K562 (cell line): ENCODE results near the gene PTTG2. TPM values are rescaled to one million over a fixed set of nuclear protein-coding genes. Genes with fewer than 3 reads are reported as not detected.

Experiments
- ATAC-seq: fragments of 200-7000 bp; cut with Tn5 transposase; 3 replicates; pipeline ENCODE4 v1.9.1; 2020; ENCODE audit warnings: moderate library complexity
- BruUV-seq: library from RNA; stranded (reverse); fragments of 400-500 nt; replicated peaks from 2 replicates; lab custom pipeline; 2021; lab: Mats Ljungman, UMichigan
- CTCF ChIA-PET: fragments of 300-600 bp; formaldehyde crosslinking; extraction: SDS; loops from one replicate; lab custom pipeline; 2021; ENCODE audit warnings: low intra/inter-chr PET ratio; lab: Yijun Ruan, JAX
- POLR2A ChIA-PET: fragments of 300-600, 350-650 bp; sonication (Branson Sonifier 250); formaldehyde crosslinking; extraction: SDS; loops from one replicate; lab custom pipeline; 2021; ENCODE audit warnings: antibody characterized with exemption, inconsistent platforms; lab: Yijun Ruan, JAX
- DNase-seq, 4 experiments: peaks; one replicate each; pipeline versions ENCODE4 v3.0.0 to v3.0.0-alpha.2; 2011 to 2018; ENCODE audit warnings: low spot score in 3 of 4, mixed read lengths in 3 of 4; ENCODE audit errors: extremely low read depth in 1 of 4
- FAIRE-seq: peaks from 2 replicates; lab custom pipeline; 2011; peaks lifted over from hg19 to GRCh38; lab: Jason Lieb, UNC
- H2AFZ ChIP-seq: 2 replicates; pipeline ENCODE4 v1.6.0; 2011; ENCODE audit warnings: low read depth, low read length, control low read depth, inconsistent platforms
- H3K27ac ChIP-seq: fragments of 200-600 bp; 3 replicates; pipeline ENCODE4 v1.8.0; 2011; ENCODE audit warnings: low read depth, mild to moderate bottlenecking, control low read depth, inconsistent platforms, low read length, moderate library complexity, mixed read lengths; ENCODE audit errors: extremely low read depth
- H3K27me3 ChIP-seq, 2 experiments: fragments of 300-600 bp in 1 of 2; 2 replicates in 1 of 2; 3 replicates in 1 of 2; pipeline versions ENCODE4 v1.6.0 to v1.8.0; 2011; ENCODE audit warnings: inconsistent platforms in 2 of 2, low read length in 2 of 2, mild to moderate bottlenecking in 1 of 2, mixed read lengths in 1 of 2, moderate library complexity in 1 of 2; ENCODE audit not compliant: control insufficient read depth in 2 of 2, insufficient read depth in 2 of 2
- H3K36me3 ChIP-seq: fragments of 300-600 bp; 3 replicates; pipeline ENCODE4 v1.8.0; 2011; ENCODE audit warnings: mild to moderate bottlenecking, low read length, inconsistent platforms; ENCODE audit not compliant: control insufficient read depth, insufficient read depth
- H3K4me1 ChIP-seq, 2 experiments: fragments of 200-600 bp in 1 of 2; replicated peaks in 1 of 2; 2 replicates in 1 of 2; 3 replicates in 1 of 2; pipeline versions ENCODE4 v1.5.1 to v1.8.0; 2011; ENCODE audit warnings: inconsistent platforms in 2 of 2, low read length in 2 of 2, mild to moderate bottlenecking in 1 of 2, mixed read lengths in 1 of 2, moderate library complexity in 1 of 2; ENCODE audit not compliant: control insufficient read depth in 2 of 2, insufficient read depth in 2 of 2
- H3K4me2 ChIP-seq: 2 replicates; pipeline ENCODE4 v1.6.1; 2011; ENCODE audit warnings: low read length, control low read depth, inconsistent platforms, mixed read lengths; ENCODE audit not compliant: insufficient read depth
- H3K4me3 ChIP-seq: fragments of 200-600 bp; sonication (generic), shearing (Covaris generic); 2 replicates; pipeline ENCODE4 v1.5.1; 2016; ENCODE audit warnings: control low read depth, inconsistent platforms
- H3K79me2 ChIP-seq: fragments of 200-600 bp; 3 replicates; pipeline ENCODE4 v1.8.0; 2011; ENCODE audit warnings: low read length, inconsistent platforms; ENCODE audit not compliant: control insufficient read depth, insufficient read depth
- H3K9ac ChIP-seq, 2 experiments: 2 replicates each; pipeline versions ENCODE4 v1.6.0 to v1.6.1; 2011; ENCODE audit warnings: low read depth in 2 of 2, low read length in 2 of 2, control low read depth in 1 of 2, inconsistent platforms in 1 of 2, mild to moderate bottlenecking in 1 of 2, mixed read lengths in 1 of 2; ENCODE audit not compliant: insufficient read depth in 1 of 2
- H3K9me1 ChIP-seq: one replicate; pipeline ENCODE4 v1.6.0; 2011; ENCODE audit warnings: inconsistent platforms, mild to moderate bottlenecking, low read length, moderate library complexity; ENCODE audit not compliant: control insufficient read depth, insufficient read depth
- H3K9me3 ChIP-seq: replicated peaks from 2 replicates; pipeline ENCODE4 v1.5.1; 2011; ENCODE audit warnings: low read depth, low read length, inconsistent platforms; ENCODE audit not compliant: control insufficient read depth, insufficient read depth
- H4K20me1 ChIP-seq: replicated peaks from 2 replicates; pipeline ENCODE4 v1.6.1; 2011; ENCODE audit warnings: low read length, inconsistent platforms, mixed read lengths; ENCODE audit not compliant: control insufficient read depth, insufficient read depth
- CREB1 ChIP-seq, 2 experiments: sonication (generic) in 1 of 2; formaldehyde crosslinking in 1 of 2; IDR thresholded peaks; 2 replicates each; pipeline versions ENCODE4 v1.6.1 to v1.8.0; 2012 to 2022; ENCODE audit warnings: inconsistent platforms in 1 of 2, mild to moderate bottlenecking in 1 of 2, missing genetic modification reagents in 1 of 2, moderate library complexity in 1 of 2
- ZFP1 ChIP-seq: fragments of 450-650 bp; formaldehyde crosslinking; IDR thresholded peaks from 2 replicates; pipeline ENCODE4 v1.4.0; 2020; ENCODE audit warnings: mild to moderate bottlenecking, mixed read lengths
- ZNF76 ChIP-seq: fragments of 250-450 bp; sonication (Bioruptor Pico); IDR thresholded peaks from 2 replicates; pipeline ENCODE4 v1.4.0; 2020; ENCODE audit warnings: mild to moderate bottlenecking, moderate library complexity, borderline replicate concordance
- WGBS: fragments of 100-300 bp; shearing (Covaris generic); methylation state at CpG from one replicate; pipeline ENCODE4 v1.1.6; 2016; ENCODE audit warnings: low coverage, mixed read lengths; ENCODE audit not compliant: insufficient coverage; ENCODE audit errors: missing lambda C conversion rate; 5-methylcytosine and 5-hydroxymethylcytosine counted together
- in situ Hi-C: fragments of 300-500 bp; cut with MboI; formaldehyde crosslinking; loops from 4 replicates; pipeline ENCODE4 v1.15.0; 2018; ENCODE audit warnings: inconsistent platforms, mixed read lengths
- intact Hi-C: fragments of 100-400 bp; cut with micrococcal nuclease; formaldehyde crosslinking; loops from 2 replicates; pipeline ENCODE4 v1.14.2; 2022
- polyA plus RNA-seq, 8 experiments: library from polyadenylated mRNA; depleted of rRNA in 4 of 8; stranded (reverse) in 5 of 8; unstranded in 3 of 8; fragments of >200 nt; fragmentation: Nextera tagmentation in 2 of 8; fragmentation: Illumina TruSeq in 1 of 8; extraction: Ambion mirVana in 2 of 8; extraction: Trizol in 1 of 8; gene quantifications; 2 replicates each; pipeline versions ENCODE4 v1.2.1 to v1.2.3, GENCODE V29; 2011 to 2014; ENCODE audit warnings: inconsistent platforms in 1 of 8, missing spikeins in 1 of 8
- total RNA-seq, 7 experiments: library from RNA; depleted of rRNA in 6 of 7; stranded (reverse); fragments of >200 nt in 6 of 7; fragmentation: Illumina TruSeq in 2 of 7; extraction: Trizol in 2 of 7; gene quantifications; 2 replicates each; pipeline versions ENCODE4 v1.2.1 to v1.2.3, GENCODE V29; 2011 to 2021; ENCODE audit warnings: low replicate concordance in 1 of 7
- TF ChIP-seq, protein P1 (sequence below): fragments of 450-650 bp; formaldehyde crosslinking; IDR thresholded peaks from 2 replicates; pipeline ENCODE4 v1.4.0; 2020; ENCODE audit warnings: mild to moderate bottlenecking, moderate library complexity
- TF ChIP-seq, protein P2 (sequence below), 2 experiments: fragments of 450-650 bp; IDR thresholded peaks; 2 replicates each; pipeline ENCODE4 v1.6.1; 2016; ENCODE audit warnings: mild to moderate bottlenecking in 2 of 2, borderline replicate concordance in 1 of 2, low read depth in 1 of 2, moderate library complexity in 1 of 2

The PTTG2 gene
- total and polyA plus RNA-seq, 9 of the 15 experiments (the other 6 are each of a cell fraction or from before 2014, with no cell fraction given), result not detected

DNA sequence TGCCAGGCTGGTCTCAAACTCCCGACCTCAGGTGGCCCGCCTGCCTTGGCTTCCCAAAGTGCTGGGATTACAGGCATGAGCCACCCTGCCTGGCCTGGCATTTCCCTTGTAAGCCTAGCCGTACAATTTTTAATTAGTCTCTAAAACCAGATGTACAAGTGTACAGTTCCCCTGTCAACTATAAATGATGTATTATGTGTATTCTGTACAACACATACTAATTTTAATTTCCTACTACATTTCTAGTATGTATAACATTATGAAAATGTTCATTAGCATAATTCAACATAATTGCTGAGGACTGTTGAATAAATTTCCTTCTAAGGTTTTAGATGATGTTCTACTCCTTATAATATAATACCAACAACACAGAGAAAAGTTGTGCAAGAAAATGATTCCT lies 41.5 kb upstream of the PTTG2 start:
- H3K79me2 ChIP-seq, result no peaks in the 10 kb centered on the region
- in situ Hi-C loops, result no loop called here
- TF ChIP-seq ZFP1, result no peak
- intact Hi-C loops, result no loop called here
- ChIA-PET POLR2A (no interaction called here), CTCF (no interaction called here)
- FAIRE-seq (no peak), DNase-seq (no peak), ATAC-seq (no peak)
- H2AFZ ChIP-seq, result no peak overlapping the region
- H3K27me3 ChIP-seq, result peaks cover 12 to 21% of the 10 kb centered on the region in 2 experiments
- BruUV-seq, result no TSS peak
- H4K20me1 ChIP-seq, result no peaks in the 10 kb centered on the region
- no peaks in the 10 kb centered on the region for H3K36me3 ChIP-seq
- no peak overlapping the region for H3K9ac ChIP-seq
- H3K4me2 ChIP-seq, result no peak overlapping the region
- H3K9me1 ChIP-seq, result no peaks in the 10 kb centered on the region
- H3K27ac ChIP-seq, result no peak overlapping the region
- 0% methylated on average over 3 of the region's 3 CpGs for WGBS
- no peaks in the 10 kb centered on the region for H3K9me3 ChIP-seq
- no peaks in the 10 kb centered on the region for H3K4me1 ChIP-seq
- H3K4me3 ChIP-seq, result no peak overlapping the region

DNA sequence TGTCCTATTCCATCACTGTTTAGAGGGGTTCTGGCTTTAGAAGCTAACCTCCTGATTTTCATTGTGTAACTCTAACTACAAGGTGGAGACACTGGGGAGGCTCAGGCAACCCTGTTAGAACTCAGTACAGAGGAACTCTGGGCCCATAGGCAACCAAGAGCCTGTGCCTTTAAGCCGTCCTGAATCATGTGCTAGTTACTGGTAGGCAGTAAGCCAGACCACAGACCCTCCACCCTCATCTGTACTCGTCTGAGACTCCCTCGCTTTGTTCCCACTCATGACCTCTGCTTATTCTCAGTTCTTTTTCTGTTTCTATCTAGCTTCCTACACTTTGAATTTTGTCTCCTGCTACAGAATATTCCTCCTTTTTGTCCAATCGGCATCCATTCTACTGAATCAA lies 37.9 kb upstream of the PTTG2 start:
- ATAC-seq, result no peak
- TF ChIP-seq ZNF76, result no peak
- TF ChIP-seq, protein P1, sequence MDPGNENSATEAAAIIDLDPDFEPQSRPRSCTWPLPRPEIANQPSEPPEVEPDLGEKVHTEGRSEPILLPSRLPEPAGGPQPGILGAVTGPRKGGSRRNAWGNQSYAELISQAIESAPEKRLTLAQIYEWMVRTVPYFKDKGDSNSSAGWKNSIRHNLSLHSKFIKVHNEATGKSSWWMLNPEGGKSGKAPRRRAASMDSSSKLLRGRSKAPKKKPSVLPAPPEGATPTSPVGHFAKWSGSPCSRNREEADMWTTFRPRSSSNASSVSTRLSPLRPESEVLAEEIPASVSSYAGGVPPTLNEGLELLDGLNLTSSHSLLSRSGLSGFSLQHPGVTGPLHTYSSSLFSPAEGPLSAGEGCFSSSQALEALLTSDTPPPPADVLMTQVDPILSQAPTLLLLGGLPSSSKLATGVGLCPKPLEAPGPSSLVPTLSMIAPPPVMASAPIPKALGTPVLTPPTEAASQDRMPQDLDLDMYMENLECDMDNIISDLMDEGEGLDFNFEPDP, result no peak
- TF ChIP-seq, protein P2, sequence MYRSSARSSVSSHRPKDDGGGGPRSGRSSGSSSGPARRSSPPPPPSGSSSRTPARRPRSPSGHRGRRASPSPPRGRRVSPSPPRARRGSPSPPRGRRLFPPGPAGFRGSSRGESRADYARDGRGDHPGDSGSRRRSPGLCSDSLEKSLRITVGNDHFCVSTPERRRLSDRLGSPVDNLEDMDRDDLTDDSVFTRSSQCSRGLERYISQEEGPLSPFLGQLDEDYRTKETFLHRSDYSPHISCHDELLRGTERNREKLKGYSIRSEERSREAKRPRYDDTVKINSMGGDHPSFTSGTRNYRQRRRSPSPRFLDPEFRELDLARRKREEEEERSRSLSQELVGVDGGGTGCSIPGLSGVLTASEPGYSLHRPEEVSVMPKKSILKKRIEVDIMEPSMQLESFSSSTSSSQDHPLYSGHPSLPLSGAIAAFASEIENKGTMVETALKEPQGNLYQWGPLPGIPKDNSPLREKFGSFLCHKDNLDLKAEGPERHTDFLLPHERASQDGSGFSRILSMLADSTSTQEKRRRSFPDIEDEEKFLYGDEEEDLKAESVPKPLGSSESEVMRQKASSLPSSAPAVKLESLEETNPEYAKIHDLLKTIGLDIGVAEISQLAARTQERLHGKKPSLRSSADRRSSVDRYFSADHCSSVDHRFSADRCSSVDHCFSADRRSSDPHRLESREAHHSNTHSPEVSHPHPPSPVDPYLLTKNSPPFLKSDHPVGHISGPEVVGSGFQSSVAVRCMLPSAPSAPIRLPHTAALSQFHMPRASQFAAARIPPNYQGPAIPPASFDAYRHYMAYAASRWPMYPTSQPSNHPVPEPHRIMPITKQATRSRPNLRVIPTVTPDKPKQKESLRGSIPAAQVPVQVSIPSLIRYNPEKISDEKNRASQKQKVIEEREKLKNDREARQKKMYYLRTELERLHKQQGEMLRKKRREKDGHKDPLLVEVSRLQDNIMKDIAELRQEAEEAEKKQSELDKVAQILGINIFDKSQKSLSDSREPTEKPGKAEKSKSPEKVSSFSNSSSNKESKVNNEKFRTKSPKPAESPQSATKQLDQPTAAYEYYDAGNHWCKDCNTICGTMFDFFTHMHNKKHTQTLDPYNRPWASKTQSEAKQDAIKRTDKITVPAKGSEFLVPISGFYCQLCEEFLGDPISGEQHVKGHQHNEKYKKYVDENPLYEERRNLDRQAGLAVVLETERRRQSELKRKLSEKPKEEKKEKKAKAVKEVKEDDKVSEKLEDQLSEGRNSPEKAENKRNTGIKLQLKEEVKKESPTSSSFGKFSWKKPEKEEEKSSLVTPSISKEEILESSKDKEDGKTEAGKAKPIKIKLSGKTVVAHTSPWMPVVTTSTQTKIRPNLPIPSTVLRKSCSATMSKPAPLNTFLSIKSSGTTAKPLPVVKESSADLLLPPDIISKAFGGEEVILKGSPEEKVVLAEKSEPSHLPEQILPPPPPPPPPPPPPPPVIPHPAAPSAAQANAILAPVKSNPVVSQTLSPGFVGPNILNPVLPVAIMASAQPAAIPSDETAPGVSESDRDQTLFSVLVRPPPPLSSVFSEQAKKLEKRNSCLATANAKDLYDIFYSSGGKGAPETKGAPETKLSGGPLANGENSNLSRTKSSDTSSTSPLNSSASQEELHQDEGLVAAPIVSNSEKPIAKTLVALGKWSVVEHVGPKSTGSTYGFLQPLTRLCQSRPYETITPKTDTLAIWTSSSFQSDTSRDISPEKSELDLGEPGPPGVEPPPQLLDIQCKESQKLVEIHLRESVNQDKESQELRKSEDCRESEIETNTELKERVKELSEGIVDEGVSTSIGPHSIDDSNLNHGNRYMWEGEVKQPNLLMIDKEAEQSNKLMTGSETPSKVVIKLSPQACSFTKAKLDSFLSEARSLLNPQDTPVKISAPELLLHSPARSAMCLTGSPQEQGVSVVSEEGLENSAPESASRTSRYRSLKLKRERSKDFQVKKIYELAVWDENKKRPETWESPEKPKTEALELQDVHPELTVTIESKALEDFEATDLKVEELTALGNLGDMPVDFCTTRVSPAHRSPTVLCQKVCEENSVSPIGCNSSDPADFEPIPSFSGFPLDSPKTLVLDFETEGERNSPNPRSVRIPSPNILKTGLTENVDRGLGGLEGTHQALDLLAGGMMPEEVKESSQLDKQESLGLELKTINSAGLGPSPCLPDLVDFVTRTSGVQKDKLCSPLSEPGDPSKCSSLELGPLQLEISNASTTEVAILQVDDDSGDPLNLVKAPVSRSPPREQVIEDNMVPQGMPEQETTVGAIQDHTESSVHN (IDR thresholded peaks at IDR 0.05; ENCODE audit: borderline replicate concordance in 1 of 2, low read depth in 1 of 2), result no peak
- no peak for TF ChIP-seq CREB1 (IDR thresholded peaks at IDR 0.05)
- TF ChIP-seq CREB1 (CRISPR knock-in tag; IDR thresholded peaks at IDR 0.05), result no peak

More for the DNA sequence above, 37.9 kb upstream of the PTTG2 start:
- Histone ChIP-seq H2AFZ (no peak overlapping the region), H3K9me3 (no peaks in the 10 kb centered on the region), H4K20me1 (no peaks in the 10 kb centered on the region), H3K4me2 (no peak overlapping the region), H3K9ac (no peak overlapping the region), H3K9me1 (no peaks in the 10 kb centered on the region), H3K4me3 (no peak overlapping the region), H3K27ac (no peak overlapping the region), H3K27me3 (peaks cover 17 to 27% of the 10 kb centered on the region in 2 experiments), H3K79me2 (no peaks in the 10 kb centered on the region), H3K4me1 (no peaks in the 10 kb centered on the region), H3K36me3 (no peaks in the 10 kb centered on the region)
- FAIRE-seq, result no peak
- DNase-seq, result no peak
- intact Hi-C loops, result no loop called here
- no TSS peak for BruUV-seq
- WGBS, result 0% methylated on average over 4 of the region's 4 CpGs
- in situ Hi-C loops, result no loop called here
- POLR2A ChIA-PET, result interaction anchor here (0.7 kb wide), 1 partner anchor 93 kb away, joined by 4 read pairs; no protein-coding TSS in a partner anchor
- CTCF ChIA-PET, result interaction anchor here (0.7 kb wide), 1 partner anchor 909 kb away, joined by 3 read pairs; no protein-coding TSS in a partner anchor
